HG03432 (cell line): ENCODE results near the gene SH3BP5.
A peak's percentile ranks its signal among the peaks of the same experiment; 100 is the strongest.

Experiments
- ATAC-seq: cut with Tn5 transposase; IDR thresholded peaks from one replicate; pipeline ENCODE4 v1.9.1; 2021; ENCODE audit warnings: mild to moderate bottlenecking, moderate library complexity; ENCODE audit not compliant: unreplicated experiment

The SH3BP5 gene

DNA sequence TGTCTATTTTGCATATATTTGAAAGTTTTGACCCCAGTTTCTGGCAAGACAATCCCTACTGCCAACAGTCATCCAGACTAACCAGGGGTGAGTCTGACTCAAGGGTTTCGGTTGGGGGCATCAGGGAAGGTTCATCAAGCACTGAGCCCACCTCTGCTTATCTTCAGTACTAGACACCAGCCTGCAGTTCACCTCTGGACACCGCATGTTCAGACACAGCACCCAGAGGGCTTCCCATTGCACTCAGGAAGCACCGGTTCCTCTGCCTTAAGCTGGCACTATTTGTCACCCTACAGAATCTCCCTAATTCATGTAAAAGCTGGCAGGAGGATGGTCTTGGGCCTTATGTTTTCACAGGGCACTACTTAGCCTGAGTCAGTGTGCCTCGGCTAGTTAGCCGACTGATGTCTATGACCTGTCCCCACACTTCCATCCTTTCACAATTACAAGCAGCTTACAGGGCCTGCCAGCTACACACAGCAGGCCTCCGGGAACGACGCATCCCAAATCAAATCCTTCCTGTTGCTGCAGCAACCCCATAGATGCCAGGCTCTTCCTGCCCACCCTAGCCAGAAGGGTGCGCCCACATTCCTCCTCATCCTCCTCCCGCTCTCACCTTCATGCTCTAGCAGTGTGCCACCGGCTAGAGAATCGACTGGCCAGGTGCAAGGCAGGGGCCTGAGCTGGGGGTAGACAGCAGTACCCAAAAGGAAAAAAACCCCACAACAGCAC lies 52.5 kb downstream of the SH3BP5 start:
- ATAC-seq, result no peak

GRCh38 chr3:15279205-15279604 lies 53.2 kb downstream of the SH3BP5 start:
- no peak for ATAC-seq

GRCh38 chr3:15277861-15278500 lies 54.4 kb downstream of the SH3BP5 start:
- ATAC-seq, result no peak

GRCh38 chr3:15276028-15276724 lies 56.2 kb downstream of the SH3BP5 start:
- no peak for ATAC-seq

DNA sequence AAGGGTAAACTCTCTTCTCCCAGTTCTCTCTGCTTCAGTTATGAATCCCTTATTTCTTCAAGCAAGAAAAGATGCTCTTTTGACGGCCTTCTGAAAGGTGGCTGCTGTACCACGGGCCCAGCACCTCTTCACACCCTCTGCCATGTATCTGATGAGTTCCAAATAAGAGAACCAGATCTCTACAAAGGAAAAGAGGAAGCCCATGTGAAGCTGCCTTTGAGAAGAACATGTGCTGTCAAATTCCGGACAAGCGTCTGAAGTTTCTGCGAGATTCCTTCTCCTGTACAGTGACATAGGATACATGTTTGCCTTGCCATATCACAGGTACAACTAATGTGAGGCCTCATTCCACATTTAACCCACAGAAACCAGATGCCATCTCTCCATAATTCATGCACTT lies 59.2 kb downstream of the SH3BP5 start:
- ATAC-seq, result no peak

- no peak for ATAC-seq
Measured at GRCh38 chr3:15272426-15273196, 59.8 kb downstream of the SH3BP5 start.

DNA sequence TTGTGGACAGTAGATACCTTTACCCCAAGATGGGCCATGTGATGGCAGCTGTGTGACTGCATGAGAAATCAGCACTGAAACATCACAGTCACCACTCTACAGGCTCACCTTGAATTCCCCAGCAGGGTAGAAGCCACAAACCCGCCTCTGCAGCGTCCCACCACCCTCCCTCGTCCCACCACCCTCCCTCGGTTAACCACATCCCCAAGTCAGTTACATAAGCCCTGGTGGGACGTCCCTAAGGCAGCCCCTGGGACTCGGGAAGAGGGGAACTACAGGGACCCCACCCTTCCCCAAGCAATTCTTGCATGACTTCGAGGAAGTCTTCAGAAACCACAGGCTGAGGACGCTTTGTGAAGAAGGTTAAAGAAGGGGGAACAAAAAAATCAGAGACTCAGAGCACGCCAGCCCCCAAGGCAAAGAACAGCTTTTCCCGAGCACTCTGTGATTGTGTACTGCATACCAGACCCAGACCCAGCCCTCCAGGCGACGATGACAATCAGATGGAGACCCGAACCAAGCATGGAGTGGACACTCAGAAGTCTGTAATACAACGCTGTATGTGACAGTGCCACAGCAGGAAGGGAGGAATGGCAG lies 60.5 kb downstream of the SH3BP5 start:
- ATAC-seq, result peak; percentile 75

DNA sequence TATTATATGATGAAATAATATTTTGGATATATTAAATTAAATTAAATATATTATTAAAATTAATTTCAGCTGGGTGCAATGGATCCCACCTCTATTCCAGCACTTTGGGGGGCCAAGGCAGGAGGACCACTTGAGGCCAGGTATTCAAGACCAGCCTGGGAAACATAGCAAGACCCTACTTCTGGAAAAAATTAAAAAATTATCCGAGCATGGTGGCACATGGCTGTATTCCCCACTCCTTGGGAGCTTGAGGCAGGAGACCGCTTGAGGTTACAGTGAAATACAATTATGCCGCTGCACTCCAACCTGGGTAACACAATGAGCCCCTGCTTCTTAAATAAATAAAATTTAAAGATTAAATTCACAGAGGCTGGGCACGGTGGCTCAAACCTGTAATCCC lies 61.4 kb downstream of the SH3BP5 start:
- no peak for ATAC-seq

DNA sequence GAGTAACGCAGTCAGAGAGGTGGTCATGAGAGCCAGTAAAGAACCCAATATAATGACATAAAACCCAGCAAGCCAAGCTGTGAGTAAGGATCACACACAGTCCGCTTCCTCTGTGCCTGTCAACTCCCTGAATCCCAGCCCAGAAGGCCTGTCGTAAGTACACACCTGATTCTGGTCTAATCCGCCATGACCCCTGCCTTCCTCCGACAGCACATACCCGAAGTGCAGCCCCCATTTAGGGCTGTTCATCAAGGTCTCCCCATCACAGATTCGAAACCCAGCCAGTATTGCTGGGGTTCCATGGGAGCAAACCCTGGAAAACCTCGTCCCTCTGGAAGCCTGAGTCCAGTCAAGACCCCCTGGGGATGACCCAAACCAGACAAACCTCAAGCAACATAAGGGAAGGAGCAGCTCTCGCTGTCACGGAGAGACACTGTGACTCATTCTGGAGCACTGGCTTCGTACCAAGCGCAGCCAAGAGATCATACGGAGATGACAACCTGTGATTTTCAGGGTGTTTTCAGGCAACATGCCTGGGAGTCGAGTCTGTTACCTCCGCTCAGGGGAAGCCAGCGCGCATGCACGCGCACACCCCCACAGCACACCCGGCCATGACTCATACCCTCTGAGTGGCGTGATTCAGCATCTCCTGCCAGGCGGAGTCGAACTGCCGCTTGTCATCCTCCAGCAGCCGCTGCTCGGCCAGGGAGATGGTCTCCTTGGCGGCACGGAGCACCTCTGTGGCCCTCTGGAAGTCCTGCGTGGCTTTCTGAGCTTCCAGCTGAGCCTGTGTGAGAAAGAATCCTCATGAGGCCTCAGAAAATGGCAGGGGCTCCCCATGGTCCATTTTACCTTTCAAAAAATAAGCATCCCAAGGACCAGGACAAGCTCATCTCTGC lies 63.0 kb downstream of the SH3BP5 start:
- peak; percentile 56 for ATAC-seq

DNA sequence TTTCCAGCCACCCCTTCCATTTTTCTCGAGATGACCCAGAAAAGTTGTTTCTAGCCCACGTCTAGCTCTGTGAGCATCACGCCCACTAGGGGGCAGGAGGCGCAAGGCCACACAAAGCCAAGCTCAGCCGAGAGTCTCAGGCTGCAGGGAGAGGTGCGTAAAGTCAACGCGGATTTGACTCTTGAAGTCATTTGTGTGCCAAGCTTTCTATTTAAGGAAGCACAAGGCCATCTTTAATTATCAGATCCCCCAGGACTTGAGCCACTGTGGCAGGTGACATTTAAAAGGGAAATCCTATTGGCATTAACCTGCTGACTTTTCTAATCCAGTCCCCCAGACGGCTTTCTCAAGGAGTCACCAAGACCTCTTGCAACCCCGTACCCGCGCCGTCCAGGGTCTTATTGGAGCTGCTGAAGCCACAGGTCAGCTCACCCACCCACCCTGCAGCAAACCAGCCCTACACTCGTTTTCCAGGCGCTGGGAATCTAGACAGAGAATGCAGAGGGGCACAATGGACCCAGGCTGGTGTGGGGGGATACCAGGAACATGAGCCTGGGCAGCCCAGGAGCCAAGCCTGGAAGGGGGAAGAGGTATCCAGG lies 64.3 kb downstream of the SH3BP5 start:
- ATAC-seq, result peak; percentile 52

- ATAC-seq, result no peak
Measured at GRCh38 chr3:15267502-15267901, 64.9 kb downstream of the SH3BP5 start.

- no peak for ATAC-seq
Measured at GRCh38 chr3:15266510-15267376, 65.6 kb downstream of the SH3BP5 start.

DNA sequence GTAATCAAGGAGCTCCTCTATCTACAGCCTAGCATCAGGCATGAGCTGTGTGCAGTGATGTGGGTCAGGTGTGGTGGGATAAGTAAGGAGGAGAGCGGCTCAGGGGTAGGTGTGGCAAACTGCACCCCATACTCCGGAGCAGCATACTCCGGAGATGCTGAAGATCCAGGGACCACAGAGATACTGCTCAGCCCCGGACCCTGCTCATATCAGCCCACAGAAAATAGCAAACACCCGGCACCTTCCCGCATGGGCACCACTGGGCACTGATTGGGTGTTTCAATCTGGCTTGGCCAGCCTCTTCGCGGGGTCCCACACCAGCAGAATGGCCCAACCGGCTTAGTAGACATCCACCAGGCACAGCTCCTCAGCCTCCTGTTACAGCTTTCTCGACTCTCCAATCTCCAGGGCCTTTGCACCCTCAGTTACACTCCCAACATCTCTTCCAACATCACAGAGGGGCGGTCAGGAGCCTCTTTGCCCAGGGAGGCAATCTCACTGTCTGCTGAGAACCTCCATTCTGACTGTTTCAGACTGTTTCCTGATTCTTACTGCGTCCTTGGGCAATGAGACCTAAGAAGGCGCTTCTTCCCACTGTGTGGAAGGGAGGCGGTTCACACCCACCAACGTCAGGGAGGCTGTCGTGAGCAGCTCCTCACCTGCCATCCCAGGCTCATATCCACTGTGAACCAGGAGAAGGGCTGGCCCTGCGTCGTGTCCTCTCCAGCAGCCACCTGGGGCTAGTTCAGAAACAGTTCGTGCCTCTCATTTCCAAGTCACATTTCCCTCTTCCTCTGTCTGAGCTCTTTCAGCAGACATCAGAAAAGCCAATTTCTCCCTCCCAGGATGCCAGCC lies 66.5 kb downstream of the SH3BP5 start:
- no peak for ATAC-seq

DNA sequence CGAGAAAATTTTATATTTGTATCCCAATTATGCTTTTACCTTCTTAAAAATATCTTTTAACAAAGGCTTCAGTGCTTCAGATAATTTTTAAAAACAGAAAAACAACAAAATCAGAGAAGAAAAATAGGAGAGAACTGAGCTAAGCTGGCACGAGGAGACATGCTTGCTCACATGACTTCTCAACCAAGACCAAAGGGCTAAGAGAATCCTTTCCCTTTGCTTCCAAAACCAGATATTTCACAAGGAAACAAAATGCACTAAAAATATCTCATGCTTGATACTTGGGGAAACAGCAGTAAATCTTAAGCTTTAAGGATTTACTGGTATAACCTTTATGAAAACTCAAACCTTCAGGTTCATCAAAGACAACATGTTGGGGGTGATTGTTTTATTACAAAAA lies 67.9 kb downstream of the SH3BP5 start:
- no peak for ATAC-seq

DNA sequence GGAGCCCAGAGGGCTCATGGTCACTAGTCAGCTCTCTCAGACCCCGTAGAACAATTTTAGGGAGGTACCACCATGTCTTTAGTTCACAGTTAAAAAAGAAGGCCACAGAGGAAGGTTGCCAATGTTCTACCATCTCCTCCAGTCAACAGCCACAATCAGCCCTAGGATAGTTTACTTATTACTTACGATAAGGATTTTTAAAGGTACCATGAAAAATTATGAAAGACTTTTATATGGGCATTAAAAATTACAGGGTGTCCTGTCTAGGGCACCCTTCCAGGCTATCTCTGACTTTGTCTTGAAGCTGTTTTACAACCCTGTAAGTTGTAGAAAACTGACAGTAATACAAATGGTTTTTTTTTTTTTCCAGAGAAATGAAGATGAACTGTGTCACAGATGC lies 68.5 kb downstream of the SH3BP5 start:
- ATAC-seq, result no peak

DNA sequence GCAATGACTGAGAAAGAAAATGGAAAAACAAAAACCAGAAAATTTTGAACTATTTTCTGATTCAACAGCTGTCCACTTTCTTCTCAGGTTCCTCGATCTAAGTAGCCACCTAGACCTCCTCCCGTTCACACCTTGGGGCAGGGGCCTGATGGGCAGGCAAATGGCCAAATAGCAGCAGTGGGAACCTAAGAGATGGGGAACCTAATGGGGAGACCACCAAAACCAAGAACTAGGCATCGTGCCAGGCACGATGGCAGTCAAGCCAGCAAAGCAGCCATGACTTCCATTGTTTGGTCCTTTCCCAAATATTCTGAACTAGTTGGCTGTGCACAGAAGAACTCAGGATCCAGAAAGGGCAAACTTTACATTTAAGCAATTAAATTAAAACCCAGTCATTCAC lies 69.3 kb downstream of the SH3BP5 start:
- ATAC-seq, result no peak

- no peak for ATAC-seq
Measured at GRCh38 chr3:15262021-15262420, 70.4 kb downstream of the SH3BP5 start.

GRCh38 chr3:15261274-15261673 lies 71.1 kb downstream of the SH3BP5 start:
- no peak for ATAC-seq
